ENCODE measurements around the gene EIF4G3. TPM values are rescaled to one million over a fixed set of nuclear protein-coding genes. Genes with fewer than 3 reads are reported as not detected.

EIF4G3 gene
- total RNA-seq, 2 donors from 2014 or later = 20.8 to 48.8 TPM

DNA sequence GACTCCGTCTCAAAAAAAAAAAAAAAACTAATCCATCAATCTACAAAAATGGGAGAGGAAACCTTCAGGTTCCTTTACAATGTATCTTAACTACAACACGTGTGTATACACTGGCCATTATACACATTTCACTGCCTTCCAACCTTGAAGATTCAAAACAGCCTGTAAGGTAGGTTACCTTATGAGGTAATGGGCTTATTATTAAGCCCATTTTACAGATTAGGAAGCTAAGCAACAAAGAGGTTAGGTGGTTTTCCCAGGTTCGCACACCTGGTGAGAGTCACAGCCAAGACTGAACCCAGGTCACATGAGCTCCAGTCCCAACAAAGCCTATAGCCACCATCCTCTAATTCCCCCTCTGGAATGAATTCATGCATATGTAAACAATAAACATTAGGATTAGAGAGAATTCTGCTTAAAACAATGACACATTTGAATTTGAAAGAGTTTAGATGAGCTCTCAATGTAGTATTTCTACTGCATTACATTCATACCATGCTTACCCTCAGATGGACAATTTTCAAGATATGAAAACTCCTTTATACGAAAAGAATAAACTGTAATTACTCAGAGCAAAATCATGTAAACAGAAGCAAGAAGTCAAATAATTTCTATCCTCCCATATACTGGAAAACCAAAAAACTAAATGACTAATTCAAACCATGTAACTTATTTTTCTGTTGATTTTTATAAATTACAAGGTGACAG is 54.8 kb downstream of the EIF4G3 start:
- Histone ChIP-seq H3K4me3 (no peak overlapping the region), H3K9me3 (peaks cover 0 to 3% (median 0%) of the 10 kb centered on the region in 3 donors), H3K36me3 (replicated peaks in 1 of 2; ENCODE audit: insufficient read depth in 1 of 2, low read depth in 2 of 2) (no peaks in the 10 kb centered on the region), H3K27ac (no peak overlapping the region), H3K4me1 (no peaks in the 10 kb centered on the region), H3K27me3 (no peaks in the 10 kb centered on the region)
- TF ChIP-seq, protein P1, sequence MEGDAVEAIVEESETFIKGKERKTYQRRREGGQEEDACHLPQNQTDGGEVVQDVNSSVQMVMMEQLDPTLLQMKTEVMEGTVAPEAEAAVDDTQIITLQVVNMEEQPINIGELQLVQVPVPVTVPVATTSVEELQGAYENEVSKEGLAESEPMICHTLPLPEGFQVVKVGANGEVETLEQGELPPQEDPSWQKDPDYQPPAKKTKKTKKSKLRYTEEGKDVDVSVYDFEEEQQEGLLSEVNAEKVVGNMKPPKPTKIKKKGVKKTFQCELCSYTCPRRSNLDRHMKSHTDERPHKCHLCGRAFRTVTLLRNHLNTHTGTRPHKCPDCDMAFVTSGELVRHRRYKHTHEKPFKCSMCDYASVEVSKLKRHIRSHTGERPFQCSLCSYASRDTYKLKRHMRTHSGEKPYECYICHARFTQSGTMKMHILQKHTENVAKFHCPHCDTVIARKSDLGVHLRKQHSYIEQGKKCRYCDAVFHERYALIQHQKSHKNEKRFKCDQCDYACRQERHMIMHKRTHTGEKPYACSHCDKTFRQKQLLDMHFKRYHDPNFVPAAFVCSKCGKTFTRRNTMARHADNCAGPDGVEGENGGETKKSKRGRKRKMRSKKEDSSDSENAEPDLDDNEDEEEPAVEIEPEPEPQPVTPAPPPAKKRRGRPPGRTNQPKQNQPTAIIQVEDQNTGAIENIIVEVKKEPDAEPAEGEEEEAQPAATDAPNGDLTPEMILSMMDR (IDR thresholded peaks at IDR 0.05) = no peak
- TF ChIP-seq POLR2A (IDR thresholded peaks at IDR 0.05) = no peak
- 89 to 94% methylated on average over 4 of the region's 4 CpGs for WGBS, 2 donors
- no peak for DNase-seq
- intact Hi-C loops (cut with DNase I) = no loop called here
- ATAC-seq = no peak

GRCh38 chr1:21118167-21118566 is 58.5 kb downstream of the EIF4G3 start:
- intact Hi-C loops (cut with DNase I) = no loop called here
- no peak overlapping the region for H3K4me3 ChIP-seq
- no peaks in the 10 kb centered on the region for H3K27me3 ChIP-seq
- DNase-seq (no peak), ATAC-seq (no peak)
- no peaks in the 10 kb centered on the region for H3K36me3 ChIP-seq (replicated peaks in 1 of 2; ENCODE audit: insufficient read depth in 1 of 2, low read depth in 2 of 2)
- H3K27ac ChIP-seq = no peak overlapping the region
- no peak for TF ChIP-seq POLR2A (IDR thresholded peaks at IDR 0.05)
- TF ChIP-seq, protein P1 (IDR thresholded peaks at IDR 0.05) = no peak
- peaks cover 0 to 3% (median 0%) of the 10 kb centered on the region in 3 donors for H3K9me3 ChIP-seq
- WGBS, 2 donors = 97 to 99% methylated on average over 6 of the region's 6 CpGs
- H3K4me1 ChIP-seq = peaks cover 7% of the 10 kb centered on the region

DNA sequence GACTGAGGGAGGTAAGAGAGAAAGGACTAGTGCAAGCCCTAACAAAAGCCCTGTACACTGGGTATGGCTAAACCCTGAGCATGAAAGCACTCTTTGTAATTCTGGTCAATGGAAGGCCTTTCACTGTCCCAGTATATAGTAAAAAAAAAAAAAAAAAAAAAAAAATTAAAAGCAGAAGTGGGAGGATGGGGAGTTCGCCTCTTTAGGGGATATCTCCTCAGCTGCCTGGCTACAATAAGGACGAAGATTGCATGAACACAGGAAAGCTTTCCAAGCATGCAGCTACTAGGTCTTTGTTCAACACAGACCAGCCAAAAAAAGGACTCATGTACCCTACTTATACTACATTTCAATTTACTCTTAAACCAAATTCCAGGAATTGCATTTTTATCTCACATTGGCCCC is 59.1 kb downstream of the EIF4G3 start:
- Histone ChIP-seq H3K27me3 (no peaks in the 10 kb centered on the region), H3K9me3 (peaks cover 0 to 3% (median 0%) of the 10 kb centered on the region in 3 donors), H3K27ac (no peak overlapping the region), H3K4me3 (no peak overlapping the region), H3K4me1 (peaks cover 7% of the 10 kb centered on the region), H3K36me3 (replicated peaks in 1 of 2; ENCODE audit: insufficient read depth in 1 of 2, low read depth in 2 of 2) (no peaks in the 10 kb centered on the region)
- ATAC-seq (no peak), DNase-seq (no peak)
- no peak for TF ChIP-seq POLR2A (IDR thresholded peaks at IDR 0.05)
- TF ChIP-seq, protein P1 (IDR thresholded peaks at IDR 0.05) = no peak
- intact Hi-C loops (cut with DNase I) = no loop called here
- WGBS, 2 donors = 55 to 67% methylated on average over 2 of the region's 2 CpGs

DNA sequence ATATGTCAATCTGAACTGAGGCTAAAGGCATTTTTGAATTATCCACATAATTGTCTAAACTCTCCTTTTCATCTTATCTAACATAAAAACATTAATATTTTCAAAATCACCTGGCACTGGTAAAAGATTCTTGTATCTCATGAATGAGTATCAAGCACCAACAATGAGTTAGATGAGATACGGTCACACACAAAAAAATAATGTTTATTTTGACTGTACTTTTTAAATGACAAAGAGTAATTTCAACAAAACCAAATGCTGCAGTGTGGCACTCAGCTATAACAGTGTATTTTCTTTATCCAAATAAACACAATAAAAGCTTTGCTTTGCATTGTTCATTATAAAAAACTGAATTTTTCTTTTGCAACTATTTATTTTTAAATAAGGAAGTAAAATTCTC is 59.5 kb downstream of the EIF4G3 start:
- H3K27ac ChIP-seq = no peak overlapping the region
- H3K36me3 ChIP-seq (replicated peaks in 1 of 2; ENCODE audit: insufficient read depth in 1 of 2, low read depth in 2 of 2) = no peaks in the 10 kb centered on the region
- H3K4me3 ChIP-seq = no peak overlapping the region
- no peaks in the 10 kb centered on the region for H3K27me3 ChIP-seq
- WGBS, 2 donors = 67 to 73% methylated on average over 1 of the region's 1 CpG
- no peak for DNase-seq
- TF ChIP-seq, protein P1 (IDR thresholded peaks at IDR 0.05) = no peak
- no peak for TF ChIP-seq POLR2A (IDR thresholded peaks at IDR 0.05)
- intact Hi-C loops (cut with DNase I) = no loop called here
- no peak for ATAC-seq
- peaks cover 0 to 3% (median 0%) of the 10 kb centered on the region in 3 donors for H3K9me3 ChIP-seq
- peaks cover 7% of the 10 kb centered on the region for H3K4me1 ChIP-seq
